CD1c-positive myeloid dendritic cell (primary cell): ENCODE data around the gene SLC25A47.

Experiments
- DNase-seq: peaks from one replicate; pipeline ENCODE4 v3.0.0-alpha.2; 2016; ENCODE audit errors: extremely low spot score

Gene SLC25A47

GRCh38 chr14:100375963-100376735 is 53.0 kb downstream of the SLC25A47 start, which contains the start of gene WDR25:
Gene WDR25 (plus strand): TSS chr14:100376485.
- DNase-seq = peak; percentile 98

- DNase-seq = peak; percentile 29
Observed at GRCh38 chr14:100376751-100377171, 53.6 kb downstream of the SLC25A47 start.
